WTC11 (cell line): ENCODE measurements around the gene SRD5A1. TPM values are rescaled to one million over a fixed set of nuclear protein-coding genes. Genes with fewer than 3 reads are reported as not detected.
A peak's percentile ranks its signal among the peaks of the same experiment; 100 is the strongest.

Source experiments
- ATAC-seq: fragments of 200-7000 bp; cut with Tn5 transposase; 2 replicates; pipeline ENCODE4 v1.10.0; 2021; ENCODE audit warnings: mild to moderate bottlenecking, moderate library complexity
- CTCF ChIA-PET: fragments of 300-600 bp; sonication (Branson Sonifier 250); formaldehyde crosslinking; loops from one replicate; lab custom pipeline; 2021; ENCODE audit warnings: antibody characterized with exemption; lab: Charles Lee
- POLR2A ChIA-PET: fragments of 350-600 bp; sonication (Branson Sonifier 250); formaldehyde crosslinking; loops from one replicate; lab custom pipeline; 2021; ENCODE audit warnings: antibody characterized with exemption; lab: Charles Lee
- DNase-seq: peaks from one replicate; pipeline ENCODE4 v3.0.0; 2021; ENCODE audit warnings: low spot score
- H3K27ac Mint-ChIP-seq: 2 replicates; pipeline ENCODE4 v1.8.0; 2021; ENCODE audit warnings: mixed read lengths
- H3K27me3 Mint-ChIP-seq: 2 replicates; pipeline ENCODE4 v1.8.0; 2021; ENCODE audit warnings: low read depth, mild to moderate bottlenecking, moderate library complexity, mixed read lengths
- H3K36me3 Mint-ChIP-seq: 2 replicates; pipeline ENCODE4 v1.8.0; 2021; ENCODE audit warnings: mixed read lengths
- H3K4me1 Mint-ChIP-seq: 2 replicates; pipeline ENCODE4 v1.8.0; 2022; ENCODE audit warnings: mixed read lengths
- H3K4me3 Mint-ChIP-seq: 2 replicates; pipeline ENCODE4 v1.8.0; 2021; ENCODE audit warnings: mild to moderate bottlenecking, moderate library complexity, mixed read lengths
- H3K9me3 Mint-ChIP-seq: 2 replicates; pipeline ENCODE4 v1.8.0; 2021; ENCODE audit warnings: mixed read lengths
- ATF1 ChIP-seq: sonication (generic); formaldehyde crosslinking; IDR thresholded peaks from 2 replicates; pipeline ENCODE4 v1.8.1; 2023; ENCODE audit warnings: mild to moderate bottlenecking, moderate library complexity, missing genetic modification reagents
- CBFB ChIP-seq: sonication (generic); formaldehyde crosslinking; IDR thresholded peaks from 2 replicates; pipeline ENCODE4 v1.8.1; 2022; ENCODE audit warnings: mild to moderate bottlenecking, low read depth, missing genetic modification reagents
- FOXP1 ChIP-seq: sonication (generic); formaldehyde crosslinking; IDR thresholded peaks from 2 replicates; pipeline ENCODE4 v1.8.0; 2022; ENCODE audit warnings: missing genetic modification reagents, mild to moderate bottlenecking, moderate library complexity, borderline replicate concordance
- GABPB1 ChIP-seq: sonication (generic); formaldehyde crosslinking; IDR thresholded peaks from 2 replicates; pipeline ENCODE4 v1.8.1; 2023; ENCODE audit warnings: mild to moderate bottlenecking, missing genetic modification reagents
- HMGXB4 ChIP-seq: sonication (generic); formaldehyde crosslinking; IDR thresholded peaks from 2 replicates; pipeline ENCODE4 v1.8.1; 2023; ENCODE audit warnings: mild to moderate bottlenecking, moderate library complexity, missing genetic modification reagents
- IRF2 ChIP-seq: sonication (generic); formaldehyde crosslinking; IDR thresholded peaks from 2 replicates; pipeline ENCODE4 v1.8.0; 2022; ENCODE audit warnings: low read depth, missing genetic modification reagents, borderline replicate concordance
- JUN ChIP-seq: sonication (generic); formaldehyde crosslinking; IDR thresholded peaks from 2 replicates; pipeline ENCODE4 v1.8.0; 2023; ENCODE audit warnings: mild to moderate bottlenecking, missing genetic modification reagents
- MXD4 ChIP-seq: fragments of 250-450 bp; sonication (Bioruptor Pico); IDR thresholded peaks from 2 replicates; pipeline ENCODE4 v1.8.0; 2021; ENCODE audit warnings: mild to moderate bottlenecking, moderate library complexity, borderline replicate concordance
- NFYB ChIP-seq: sonication (generic); formaldehyde crosslinking; conservative IDR thresholded peaks from 2 replicates; pipeline ENCODE4 v1.8.0; 2022; ENCODE audit warnings: low read depth, missing genetic modification reagents
- RELA ChIP-seq: sonication (generic); formaldehyde crosslinking; IDR thresholded peaks from 2 replicates; pipeline ENCODE4 v1.8.1; 2022; ENCODE audit warnings: missing genetic modification reagents, mild to moderate bottlenecking, borderline replicate concordance
- RORB ChIP-seq: fragments of 250-450 bp; sonication (Bioruptor Pico); IDR thresholded peaks from 2 replicates; pipeline ENCODE4 v1.9.0; 2021; ENCODE audit warnings: mild to moderate bottlenecking
- SOX15 ChIP-seq: fragments of 250-450 bp; sonication (Bioruptor Pico); IDR thresholded peaks from 2 replicates; pipeline ENCODE4 v1.9.0; 2021; ENCODE audit warnings: mild to moderate bottlenecking
- SP1 ChIP-seq: sonication (generic); formaldehyde crosslinking; conservative IDR thresholded peaks from 2 replicates; pipeline ENCODE4 v1.8.1; 2022; ENCODE audit warnings: missing genetic modification reagents
- TCF7 ChIP-seq: sonication (generic); formaldehyde crosslinking; IDR thresholded peaks from 2 replicates; pipeline ENCODE4 v1.8.0; 2022; ENCODE audit warnings: mild to moderate bottlenecking, low read depth, missing genetic modification reagents, moderate library complexity
- USF2 ChIP-seq: sonication (generic); formaldehyde crosslinking; IDR thresholded peaks from 2 replicates; pipeline ENCODE4 v1.8.1; 2023; ENCODE audit warnings: mild to moderate bottlenecking, missing genetic modification reagents, moderate library complexity
- ZNF396 ChIP-seq: fragments of 250-450 bp; sonication (Bioruptor Pico); IDR thresholded peaks from 2 replicates; pipeline ENCODE4 v1.8.0; 2021; ENCODE audit warnings: mild to moderate bottlenecking, moderate library complexity, borderline replicate concordance
- ZNF416 ChIP-seq: fragments of 250-450 bp; sonication (Bioruptor Pico); IDR thresholded peaks from 2 replicates; pipeline ENCODE4 v1.9.0; 2021; ENCODE audit warnings: mild to moderate bottlenecking, inconsistent platforms
- total RNA-seq: library from RNA; stranded (reverse); gene quantifications from 3 replicates; pipeline ENCODE4 v1.2.3, GENCODE V29; 2021
- TF ChIP-seq, protein P1 (sequence below): sonication (generic); formaldehyde crosslinking; IDR thresholded peaks from 2 replicates; pipeline ENCODE4 v1.8.0; 2023; ENCODE audit warnings: mild to moderate bottlenecking, missing genetic modification reagents
- TF ChIP-seq, protein P2 (sequence below): sonication (generic); formaldehyde crosslinking; IDR thresholded peaks from 2 replicates; pipeline ENCODE4 v1.8.0; 2022; ENCODE audit warnings: mild to moderate bottlenecking, missing genetic modification reagents
- TF ChIP-seq, protein P3 (sequence below): sonication (generic); formaldehyde crosslinking; IDR thresholded peaks from 2 replicates; pipeline ENCODE4 v1.8.1; 2022; ENCODE audit warnings: low read depth, mild to moderate bottlenecking, moderate library complexity, missing genetic modification reagents, borderline replicate concordance
- TF ChIP-seq, protein P4 (sequence below): sonication (generic); formaldehyde crosslinking; IDR thresholded peaks from 2 replicates; pipeline ENCODE4 v1.8.1; 2023; ENCODE audit warnings: mild to moderate bottlenecking, missing genetic modification reagents, borderline replicate concordance

Gene SRD5A1
- total RNA-seq, 1 experiment from 2014 or later: 36.9 TPM

DNA sequence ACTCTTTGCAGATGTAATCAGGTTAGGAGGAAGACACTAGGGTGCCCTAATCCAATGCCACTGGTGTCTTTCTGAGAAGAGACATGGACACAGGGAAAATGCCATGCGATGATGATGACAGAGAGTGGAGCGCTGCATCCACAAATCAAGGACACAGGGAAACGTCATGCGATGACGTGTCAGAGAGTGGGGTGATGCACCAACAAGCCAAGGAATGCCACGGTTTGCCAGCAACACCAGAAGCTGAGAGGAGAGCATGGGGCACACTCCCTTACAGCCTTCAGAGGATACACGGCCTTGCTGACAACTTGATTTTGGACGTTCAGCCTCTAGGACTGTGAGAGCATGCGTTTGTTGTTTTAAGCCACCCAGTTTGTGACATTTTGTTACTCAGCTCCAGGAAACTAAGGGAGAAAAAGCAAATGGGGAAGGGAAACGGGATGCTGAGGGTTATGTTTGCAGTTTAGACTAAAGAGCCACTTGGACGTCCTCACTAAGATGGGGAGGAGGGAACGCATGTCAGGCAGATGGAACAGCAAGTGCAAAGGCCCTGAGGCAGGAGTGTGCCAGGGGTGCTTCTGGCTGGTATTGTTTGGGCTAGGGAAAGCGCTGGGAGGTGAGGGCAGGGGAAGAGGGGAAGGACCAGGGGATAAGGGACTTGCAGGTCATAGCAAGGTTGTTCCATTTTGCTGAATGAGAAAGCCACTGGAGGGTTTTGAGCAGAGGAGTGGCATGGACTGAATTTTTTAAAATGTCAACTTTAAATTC, 77.5 kb downstream of the SRD5A1 start:
- Mint-ChIP-seq H3K36me3 (no peaks in the 10 kb centered on the region), H3K27ac (no peak overlapping the region), H3K4me1 (peaks cover 17% of the 10 kb centered on the region), H3K9me3 (no peaks in the 10 kb centered on the region), H3K27me3 (peaks cover 19% of the 10 kb centered on the region), H3K4me3 (peak overlapping the region; percentile 84; the same call in 1 of the 2 replicates)
- DNase-seq (no peak), ATAC-seq (no peak)
- ChIA-PET POLR2A (no interaction called here), CTCF (no interaction called here)
- TF ChIP-seq, protein P1, sequence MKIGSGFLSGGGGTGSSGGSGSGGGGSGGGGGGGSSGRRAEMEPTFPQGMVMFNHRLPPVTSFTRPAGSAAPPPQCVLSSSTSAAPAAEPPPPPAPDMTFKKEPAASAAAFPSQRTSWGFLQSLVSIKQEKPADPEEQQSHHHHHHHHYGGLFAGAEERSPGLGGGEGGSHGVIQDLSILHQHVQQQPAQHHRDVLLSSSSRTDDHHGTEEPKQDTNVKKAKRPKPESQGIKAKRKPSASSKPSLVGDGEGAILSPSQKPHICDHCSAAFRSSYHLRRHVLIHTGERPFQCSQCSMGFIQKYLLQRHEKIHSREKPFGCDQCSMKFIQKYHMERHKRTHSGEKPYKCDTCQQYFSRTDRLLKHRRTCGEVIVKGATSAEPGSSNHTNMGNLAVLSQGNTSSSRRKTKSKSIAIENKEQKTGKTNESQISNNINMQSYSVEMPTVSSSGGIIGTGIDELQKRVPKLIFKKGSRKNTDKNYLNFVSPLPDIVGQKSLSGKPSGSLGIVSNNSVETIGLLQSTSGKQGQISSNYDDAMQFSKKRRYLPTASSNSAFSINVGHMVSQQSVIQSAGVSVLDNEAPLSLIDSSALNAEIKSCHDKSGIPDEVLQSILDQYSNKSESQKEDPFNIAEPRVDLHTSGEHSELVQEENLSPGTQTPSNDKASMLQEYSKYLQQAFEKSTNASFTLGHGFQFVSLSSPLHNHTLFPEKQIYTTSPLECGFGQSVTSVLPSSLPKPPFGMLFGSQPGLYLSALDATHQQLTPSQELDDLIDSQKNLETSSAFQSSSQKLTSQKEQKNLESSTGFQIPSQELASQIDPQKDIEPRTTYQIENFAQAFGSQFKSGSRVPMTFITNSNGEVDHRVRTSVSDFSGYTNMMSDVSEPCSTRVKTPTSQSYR (CRISPR knock-in tag): no peak
- TF ChIP-seq HMGXB4 (CRISPR knock-in tag): no peak
- no peak for TF ChIP-seq FOXP1 (CRISPR knock-in tag)
- TF ChIP-seq ZNF416 (CRISPR knock-in tag): no peak
- TF ChIP-seq RORB (CRISPR knock-in tag): no peak
- TF ChIP-seq GABPB1 (CRISPR knock-in tag): no peak
- TF ChIP-seq MXD4 (CRISPR knock-in tag): no peak
- no peak for TF ChIP-seq NFYB (CRISPR knock-in tag)
- no peak for TF ChIP-seq SP1 (CRISPR knock-in tag)
- no peak for TF ChIP-seq CBFB
- TF ChIP-seq, protein P2, sequence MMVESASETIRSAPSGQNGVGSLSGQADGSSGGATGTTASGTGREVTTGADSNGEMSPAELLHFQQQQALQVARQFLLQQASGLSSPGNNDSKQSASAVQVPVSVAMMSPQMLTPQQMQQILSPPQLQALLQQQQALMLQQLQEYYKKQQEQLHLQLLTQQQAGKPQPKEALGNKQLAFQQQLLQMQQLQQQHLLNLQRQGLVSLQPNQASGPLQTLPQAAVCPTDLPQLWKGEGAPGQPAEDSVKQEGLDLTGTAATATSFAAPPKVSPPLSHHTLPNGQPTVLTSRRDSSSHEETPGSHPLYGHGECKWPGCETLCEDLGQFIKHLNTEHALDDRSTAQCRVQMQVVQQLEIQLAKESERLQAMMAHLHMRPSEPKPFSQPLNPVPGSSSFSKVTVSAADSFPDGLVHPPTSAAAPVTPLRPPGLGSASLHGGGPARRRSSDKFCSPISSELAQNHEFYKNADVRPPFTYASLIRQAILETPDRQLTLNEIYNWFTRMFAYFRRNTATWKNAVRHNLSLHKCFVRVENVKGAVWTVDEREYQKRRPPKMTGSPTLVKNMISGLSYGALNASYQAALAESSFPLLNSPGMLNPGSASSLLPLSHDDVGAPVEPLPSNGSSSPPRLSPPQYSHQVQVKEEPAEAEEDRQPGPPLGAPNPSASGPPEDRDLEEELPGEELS (CRISPR knock-in tag): no peak
- no peak for TF ChIP-seq ATF1 (CRISPR knock-in tag)
- no peak for TF ChIP-seq TCF7 (CRISPR knock-in tag)

DNA sequence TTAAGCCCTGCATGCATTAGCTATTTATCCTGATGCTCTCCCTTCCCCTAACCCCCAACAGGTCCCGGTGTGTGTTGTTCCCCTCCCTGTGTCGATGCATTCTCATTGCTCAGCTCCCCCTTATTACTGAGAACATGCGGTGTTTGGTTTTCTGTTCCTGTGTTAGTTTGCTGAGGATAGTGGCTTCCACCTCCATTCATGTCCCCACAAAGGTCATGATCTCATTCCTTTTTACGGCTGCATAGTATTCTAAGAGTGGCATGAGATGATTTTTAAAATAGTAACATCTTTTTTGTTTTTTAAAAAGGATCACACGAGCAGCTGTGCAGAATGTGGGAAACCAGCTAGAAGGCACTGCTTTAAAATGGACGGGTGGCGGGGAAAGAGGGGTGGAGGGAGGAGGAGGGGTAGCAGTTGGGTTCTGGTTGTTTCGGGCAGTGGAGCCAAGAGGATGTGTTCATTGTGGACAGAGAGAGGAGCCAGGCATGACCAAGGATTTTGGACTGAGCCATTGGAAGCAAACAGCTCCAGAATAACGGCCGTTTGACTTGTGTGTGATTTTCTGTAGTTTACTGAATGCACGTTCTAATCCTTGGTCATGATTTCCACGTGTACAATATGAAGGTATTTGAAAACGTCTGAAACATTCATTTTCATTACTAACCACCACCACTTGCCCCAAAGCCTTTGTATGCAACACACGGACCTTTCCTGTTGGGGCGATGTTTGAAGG, 78.3 kb downstream of the SRD5A1 start:
- POLR2A ChIA-PET: interaction anchor here (0.6 to 1.7 kb wide), 2 partner anchors 15 to 200 kb away, joined by 3 to 8 read pairs; no protein-coding TSS in a partner anchor
- Mint-ChIP-seq H3K27ac (peak overlapping the region; percentile 86; the same call in 1 of the 2 replicates), H3K36me3 (no peaks in the 10 kb centered on the region), H3K4me3 (peak overlapping the region; percentile 84), H3K9me3 (no peaks in the 10 kb centered on the region), H3K4me1 (peaks cover 26% of the 10 kb centered on the region), H3K27me3 (peaks cover 19% of the 10 kb centered on the region)
- DNase-seq (no peak), ATAC-seq (no peak)
- CTCF ChIA-PET: interaction anchor here (0.8 kb wide), 1 partner anchor 24 kb away, joined by 3 read pairs; no protein-coding TSS in a partner anchor
- TF ChIP-seq JUN (CRISPR knock-in tag): no peak
- TF ChIP-seq, protein P3, sequence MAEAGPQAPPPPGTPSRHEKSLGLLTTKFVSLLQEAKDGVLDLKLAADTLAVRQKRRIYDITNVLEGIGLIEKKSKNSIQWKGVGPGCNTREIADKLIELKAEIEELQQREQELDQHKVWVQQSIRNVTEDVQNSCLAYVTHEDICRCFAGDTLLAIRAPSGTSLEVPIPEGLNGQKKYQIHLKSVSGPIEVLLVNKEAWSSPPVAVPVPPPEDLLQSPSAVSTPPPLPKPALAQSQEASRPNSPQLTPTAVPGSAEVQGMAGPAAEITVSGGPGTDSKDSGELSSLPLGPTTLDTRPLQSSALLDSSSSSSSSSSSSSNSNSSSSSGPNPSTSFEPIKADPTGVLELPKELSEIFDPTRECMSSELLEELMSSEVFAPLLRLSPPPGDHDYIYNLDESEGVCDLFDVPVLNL (CRISPR knock-in tag): no peak
- no peak for TF ChIP-seq IRF2 (CRISPR knock-in tag)
- no peak for TF ChIP-seq USF2 (CRISPR knock-in tag)
- TF ChIP-seq, protein P4, sequence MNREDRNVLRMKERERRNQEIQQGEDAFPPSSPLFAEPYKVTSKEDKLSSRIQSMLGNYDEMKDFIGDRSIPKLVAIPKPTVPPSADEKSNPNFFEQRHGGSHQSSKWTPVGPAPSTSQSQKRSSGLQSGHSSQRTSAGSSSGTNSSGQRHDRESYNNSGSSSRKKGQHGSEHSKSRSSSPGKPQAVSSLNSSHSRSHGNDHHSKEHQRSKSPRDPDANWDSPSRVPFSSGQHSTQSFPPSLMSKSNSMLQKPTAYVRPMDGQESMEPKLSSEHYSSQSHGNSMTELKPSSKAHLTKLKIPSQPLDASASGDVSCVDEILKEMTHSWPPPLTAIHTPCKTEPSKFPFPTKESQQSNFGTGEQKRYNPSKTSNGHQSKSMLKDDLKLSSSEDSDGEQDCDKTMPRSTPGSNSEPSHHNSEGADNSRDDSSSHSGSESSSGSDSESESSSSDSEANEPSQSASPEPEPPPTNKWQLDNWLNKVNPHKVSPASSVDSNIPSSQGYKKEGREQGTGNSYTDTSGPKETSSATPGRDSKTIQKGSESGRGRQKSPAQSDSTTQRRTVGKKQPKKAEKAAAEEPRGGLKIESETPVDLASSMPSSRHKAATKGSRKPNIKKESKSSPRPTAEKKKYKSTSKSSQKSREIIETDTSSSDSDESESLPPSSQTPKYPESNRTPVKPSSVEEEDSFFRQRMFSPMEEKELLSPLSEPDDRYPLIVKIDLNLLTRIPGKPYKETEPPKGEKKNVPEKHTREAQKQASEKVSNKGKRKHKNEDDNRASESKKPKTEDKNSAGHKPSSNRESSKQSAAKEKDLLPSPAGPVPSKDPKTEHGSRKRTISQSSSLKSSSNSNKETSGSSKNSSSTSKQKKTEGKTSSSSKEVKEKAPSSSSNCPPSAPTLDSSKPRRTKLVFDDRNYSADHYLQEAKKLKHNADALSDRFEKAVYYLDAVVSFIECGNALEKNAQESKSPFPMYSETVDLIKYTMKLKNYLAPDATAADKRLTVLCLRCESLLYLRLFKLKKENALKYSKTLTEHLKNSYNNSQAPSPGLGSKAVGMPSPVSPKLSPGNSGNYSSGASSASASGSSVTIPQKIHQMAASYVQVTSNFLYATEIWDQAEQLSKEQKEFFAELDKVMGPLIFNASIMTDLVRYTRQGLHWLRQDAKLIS: no peak
- no peak for TF ChIP-seq SOX15
- no peak for TF ChIP-seq ZNF396 (CRISPR knock-in tag)
- TF ChIP-seq RELA (CRISPR knock-in tag): no peak
